GM19238 (cell line): ENCODE results near the gene STXBP5L.
"Not testable (repeated sequence)": the region's sequence is repeated elsewhere in the genome, so short reads cannot be mapped to it uniquely, and the experiment has no call there.

Experiments used
- DNase-seq: peaks from one replicate; pipeline ENCODE4 v3.0.0; 2011; ENCODE audit warnings: low spot score; ENCODE audit not compliant: insufficient read length

Gene STXBP5L

DNA sequence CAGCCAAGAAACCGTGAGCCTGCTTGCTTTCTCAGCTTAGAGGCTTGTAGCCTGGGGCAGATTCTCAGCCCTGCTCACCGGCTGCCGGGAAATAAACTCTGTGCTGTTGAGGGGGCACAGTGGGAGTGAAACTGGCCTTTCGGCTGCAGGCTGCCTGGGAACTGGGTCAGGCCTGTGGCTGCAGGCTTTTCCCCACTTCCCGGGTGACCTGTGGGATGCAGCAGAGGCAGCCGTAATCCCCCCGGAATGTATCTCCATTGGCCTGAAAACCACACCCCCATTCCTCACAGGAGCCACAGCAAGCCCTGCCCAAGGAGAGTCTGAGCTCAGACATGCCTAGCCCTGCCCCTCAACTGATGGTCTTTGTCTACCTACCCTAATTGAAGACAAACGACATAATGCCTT, 110.9 kb downstream of the STXBP5L start:
- DNase-seq = no peak

DNA sequence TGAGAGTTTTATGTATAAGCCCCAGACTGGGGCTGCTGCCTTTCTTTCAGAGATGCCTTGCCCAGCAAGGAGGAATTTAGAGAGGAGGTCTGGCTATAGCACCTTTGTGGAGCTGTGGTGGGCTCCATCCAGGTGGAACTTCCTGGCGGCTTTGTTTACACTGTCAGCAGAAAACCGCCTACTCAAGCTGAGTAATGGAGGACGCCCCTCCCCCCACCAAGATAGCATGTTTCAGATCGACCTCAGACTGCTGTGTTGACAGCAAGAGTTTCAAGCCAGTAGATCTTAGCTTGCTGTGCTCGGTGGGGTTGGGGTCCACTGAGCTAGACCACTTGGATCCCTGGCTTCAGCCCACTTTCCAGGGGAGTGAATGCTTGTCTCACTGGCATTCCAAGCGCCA, 155.6 kb downstream of the STXBP5L start:
- DNase-seq = no peak

DNA sequence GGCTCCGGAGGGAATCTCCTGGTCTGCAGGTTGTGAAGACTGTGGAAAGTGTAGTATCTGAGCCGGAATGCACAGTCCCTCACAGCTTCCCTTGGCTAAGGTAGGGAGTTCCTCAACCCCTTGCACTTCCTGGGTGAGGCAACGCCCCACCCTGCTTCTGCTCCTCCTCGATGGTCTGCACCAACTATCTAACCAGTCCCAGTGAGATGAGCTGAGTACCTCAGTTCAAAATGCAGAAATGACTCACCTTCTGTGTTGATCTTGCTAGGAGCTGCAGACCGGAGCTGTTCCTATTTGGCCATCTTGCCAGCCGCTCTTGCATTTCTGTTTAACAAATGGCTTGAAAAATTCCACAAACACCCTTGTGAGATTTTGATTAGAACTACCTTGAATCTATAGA, 156.1 kb downstream of the STXBP5L start:
- no peak for DNase-seq

DNA sequence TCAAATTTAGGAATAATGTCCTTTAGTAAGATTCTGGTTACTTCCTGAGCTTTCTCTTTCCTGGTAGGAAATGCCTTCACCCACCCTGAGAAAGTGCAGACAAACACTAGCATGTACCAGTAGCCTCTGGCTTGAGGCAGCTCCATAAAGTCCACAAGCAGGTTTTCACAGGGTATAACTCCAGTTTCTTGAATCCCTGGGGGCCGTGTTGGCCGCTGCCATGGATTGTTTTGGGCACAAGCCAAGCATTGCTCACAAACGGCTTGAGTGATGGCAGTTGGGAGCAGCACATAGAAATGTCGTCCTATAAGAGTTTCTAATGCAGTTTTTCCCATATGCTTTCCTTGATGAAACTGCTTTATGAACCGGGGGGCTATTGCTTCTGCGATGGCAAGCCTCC, 164.1 kb downstream of the STXBP5L start:
- DNase-seq = no peak

DNA sequence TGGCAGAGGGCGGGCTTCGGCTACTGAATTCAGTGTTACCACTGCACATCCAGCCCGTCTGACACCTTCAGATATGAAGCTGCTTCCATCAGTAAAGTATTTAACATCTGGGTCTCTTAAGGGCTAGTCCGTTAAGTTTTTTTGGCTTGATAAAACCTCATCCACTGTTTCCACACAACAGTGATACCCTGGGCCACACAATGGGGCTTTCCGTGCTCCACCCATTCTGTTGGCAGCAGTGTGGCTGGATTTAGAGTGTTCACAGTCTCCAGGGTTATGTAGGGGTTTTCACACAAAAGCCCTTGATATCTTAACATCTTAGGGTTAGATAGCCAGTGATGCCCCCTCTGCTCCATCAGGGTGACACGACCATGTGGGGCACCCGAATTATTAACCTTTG, 165.0 kb downstream of the STXBP5L start:
- DNase-seq = no peak

DNA sequence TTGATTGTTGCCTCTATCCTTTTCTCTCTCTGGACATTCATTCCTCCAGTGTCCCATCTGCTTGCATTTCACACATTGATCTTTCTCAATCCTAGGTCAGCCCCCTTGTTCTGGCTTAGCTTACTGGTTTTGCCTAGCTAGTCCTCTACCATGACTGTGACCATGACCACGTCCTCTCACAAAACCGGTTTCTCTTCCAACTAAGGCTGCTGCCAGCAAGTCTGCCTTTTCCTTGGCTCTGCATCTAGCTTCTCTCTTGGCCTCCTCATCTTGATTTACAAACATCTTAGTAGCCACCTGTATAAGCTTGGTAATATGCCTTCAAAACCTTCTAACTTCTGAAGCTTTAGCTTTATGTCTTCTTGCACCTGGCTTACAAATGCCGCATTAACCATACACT, 167.2 kb downstream of the STXBP5L start:
- DNase-seq = no peak

DNA sequence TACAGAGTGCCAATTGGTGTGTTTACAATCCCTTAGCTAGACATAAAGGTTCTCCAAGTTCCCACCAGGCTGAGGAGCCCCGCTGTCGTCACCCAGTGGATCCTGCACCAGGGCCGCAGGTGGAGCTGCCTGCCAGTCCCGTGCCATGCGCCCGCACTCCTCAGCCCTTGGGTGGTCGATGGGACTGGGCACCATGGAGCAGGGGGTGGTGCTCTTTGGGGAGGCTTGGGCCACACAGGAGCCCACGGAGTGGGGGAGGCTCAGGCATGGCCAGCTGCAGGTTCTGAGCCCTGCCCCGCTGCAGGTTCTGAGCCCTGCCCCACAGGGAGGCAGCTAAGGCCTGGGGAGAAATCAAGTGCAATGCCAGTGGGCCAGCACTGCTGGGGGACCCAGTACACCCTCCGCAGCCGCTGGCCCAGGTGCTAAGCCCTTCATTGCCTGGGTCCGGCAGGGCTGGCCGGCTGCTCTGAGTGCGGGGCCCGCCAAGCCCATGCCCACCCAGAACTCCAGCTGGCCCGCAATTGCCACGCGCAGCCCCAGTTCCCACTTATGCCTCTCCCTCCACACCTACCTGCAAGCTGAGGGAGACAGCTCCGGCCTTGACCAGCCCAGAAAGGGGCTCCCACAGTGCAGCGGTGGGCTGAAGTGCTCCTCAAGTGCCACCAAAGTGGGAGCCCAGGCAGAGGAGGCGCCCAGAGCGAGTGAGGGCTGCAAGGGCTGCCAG, 170.5 kb downstream of the STXBP5L start:
- DNase-seq = not testable (repeated sequence)

DNA sequence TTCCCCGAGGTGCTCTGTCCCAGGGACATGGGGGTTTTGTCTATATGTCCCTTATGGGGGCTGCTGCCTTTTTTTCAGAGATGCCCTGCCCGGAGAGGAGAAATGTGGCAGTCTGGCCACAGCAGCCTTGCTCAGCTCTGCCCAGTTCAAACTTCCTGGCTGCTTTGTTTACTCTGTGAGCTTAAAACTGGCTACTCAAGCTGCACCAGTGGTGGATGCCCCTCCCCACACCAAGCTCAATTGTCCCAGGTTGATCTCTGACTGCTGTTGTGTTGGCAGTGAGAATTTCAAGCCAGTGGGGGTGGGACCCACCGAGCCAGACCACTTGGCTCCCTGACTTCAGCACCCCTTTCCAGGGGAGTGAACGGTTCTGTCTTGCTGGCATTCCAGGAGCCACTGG, 188.9 kb downstream of the STXBP5L start:
- DNase-seq = no peak

DNA sequence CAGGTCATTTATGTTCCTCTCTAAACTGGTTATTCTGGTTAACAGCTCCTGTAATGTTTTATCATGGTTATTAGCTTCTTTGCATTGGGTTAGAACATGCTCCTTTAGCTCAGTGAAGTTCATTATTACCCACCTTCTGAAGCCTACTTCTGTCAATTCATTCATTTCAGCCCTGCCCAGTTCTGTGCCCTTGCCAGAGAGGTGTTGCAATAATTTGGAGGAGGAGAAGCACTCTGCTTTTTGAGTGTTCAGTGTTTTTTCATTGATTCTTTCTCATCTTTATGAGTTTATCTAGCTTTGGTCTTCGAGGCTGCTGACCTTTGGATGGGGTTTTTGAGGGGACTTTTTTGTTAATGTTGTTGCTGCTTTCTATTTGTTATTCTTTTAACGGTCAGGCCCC, 203.1 kb downstream of the STXBP5L start:
- DNase-seq = not testable (repeated sequence)

DNA sequence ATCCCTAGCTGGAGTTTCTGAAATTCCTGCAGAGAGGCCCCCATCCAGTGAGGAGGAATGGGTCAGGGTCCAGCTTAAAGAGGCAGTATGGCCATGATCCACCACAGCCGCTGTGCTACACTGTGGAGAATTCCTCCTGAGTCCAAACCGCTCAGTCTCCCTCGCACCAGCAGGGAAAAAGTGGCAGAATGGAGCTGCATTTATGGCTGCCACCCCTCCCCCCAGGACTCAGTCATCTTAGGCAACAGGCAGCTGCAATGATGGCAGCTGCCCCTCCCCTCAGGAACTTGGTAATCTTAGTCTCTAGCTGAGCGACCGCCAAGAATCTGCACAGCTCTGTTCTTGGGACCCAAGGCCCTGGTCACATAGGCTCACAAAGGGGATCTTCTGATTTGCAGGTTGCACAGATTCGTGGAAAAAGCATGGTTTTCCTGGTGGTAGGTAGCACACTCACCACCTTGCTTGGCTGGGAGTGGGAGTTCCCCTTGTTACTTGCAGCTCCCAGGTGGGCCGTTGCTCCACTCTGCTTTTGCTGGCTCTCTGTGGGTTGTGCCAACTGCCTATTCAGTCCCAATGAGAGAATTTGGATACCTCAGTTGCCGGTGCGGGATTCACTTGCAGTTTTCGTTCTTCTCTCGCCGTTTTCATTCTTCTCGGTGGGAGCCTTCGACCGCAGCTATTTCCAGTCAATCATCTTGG, 204.1 kb downstream of the STXBP5L start:
- no peak for DNase-seq

DNA sequence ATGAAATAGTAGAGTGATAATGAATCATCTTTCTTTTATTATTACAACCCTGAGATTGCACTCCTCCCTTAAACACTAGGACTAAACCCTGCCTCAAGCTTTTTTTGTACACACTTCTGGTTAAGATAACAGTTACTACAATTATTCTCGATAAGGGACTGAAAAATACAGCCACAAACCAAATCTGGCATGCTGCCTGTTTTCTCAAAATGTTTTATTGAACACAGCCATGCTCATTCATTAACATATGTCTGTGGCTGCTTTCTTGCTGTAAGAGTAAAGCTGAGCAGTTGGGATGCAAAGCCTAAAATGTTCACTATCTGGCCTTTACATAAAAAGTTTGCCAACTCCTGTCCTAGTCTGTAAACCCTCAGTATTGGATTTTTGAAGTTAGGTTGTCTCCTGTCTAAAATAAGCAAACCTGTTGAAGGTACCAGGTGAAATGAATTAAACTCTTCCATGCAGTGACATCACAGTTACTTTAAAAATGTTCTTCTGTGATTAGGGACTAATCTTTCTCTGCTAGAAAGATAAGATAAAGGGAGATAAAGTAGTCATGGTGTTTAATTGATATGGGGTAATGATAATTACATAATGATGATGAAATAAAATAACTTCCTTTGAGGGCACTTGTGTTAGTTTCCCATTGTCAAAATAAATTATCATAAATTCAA, 218.2 kb downstream of the STXBP5L start:
- no peak for DNase-seq

DNA sequence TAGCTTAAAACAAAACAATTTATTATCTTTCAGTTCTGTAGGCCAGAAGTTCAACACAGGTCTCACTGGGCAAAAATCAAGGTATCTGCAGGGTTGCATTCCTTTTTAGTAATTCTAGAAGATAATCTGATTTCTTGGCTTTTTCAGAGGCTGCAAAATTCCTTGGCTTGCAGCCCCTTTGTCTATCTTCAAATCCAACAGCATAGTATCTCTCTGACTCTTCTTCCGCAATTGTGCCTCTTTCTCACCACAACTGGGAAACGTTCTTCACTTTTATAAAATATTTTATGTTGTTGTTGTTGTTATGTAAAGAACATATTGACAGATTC, 218.7 kb downstream of the STXBP5L start:
- DNase-seq = no peak

DNA sequence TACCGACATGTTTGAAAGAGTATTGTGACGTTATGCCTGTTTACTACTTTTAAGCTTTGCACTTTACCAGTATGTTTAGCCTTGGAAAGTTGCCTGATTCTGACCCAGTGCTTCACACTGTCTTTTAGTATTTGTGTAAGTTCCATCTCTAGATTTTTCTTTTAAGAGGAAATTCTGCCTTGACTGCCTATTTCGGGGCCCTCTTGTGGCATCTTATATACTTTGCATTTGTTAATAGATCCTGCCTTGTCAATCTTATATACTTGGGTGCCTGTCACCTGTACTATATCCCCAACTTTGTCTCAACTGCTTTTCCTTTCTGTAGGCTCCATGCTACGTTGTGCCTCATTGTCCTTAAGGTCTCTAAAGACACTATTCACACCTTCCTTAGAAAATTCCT, 244.6 kb downstream of the STXBP5L start:
- no peak for DNase-seq

DNA sequence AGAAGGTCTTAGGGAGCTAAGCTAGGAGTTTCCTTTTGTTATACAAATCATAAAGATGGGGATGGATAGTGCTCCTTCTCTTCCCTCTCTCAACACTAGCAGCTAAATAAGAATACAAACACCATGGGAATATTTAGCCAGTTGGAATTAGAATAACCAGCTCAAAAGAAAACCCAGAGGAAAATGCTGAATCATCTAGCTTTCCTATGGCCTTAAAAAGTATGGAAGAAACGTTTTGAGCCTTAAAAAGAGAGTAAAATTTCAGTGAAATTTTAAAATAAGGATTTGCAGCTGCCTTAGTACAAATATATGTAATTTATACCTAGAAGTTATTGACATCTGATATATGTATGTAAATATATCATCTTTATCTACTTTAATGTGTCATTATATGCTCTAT, 245.8 kb downstream of the STXBP5L start:
- DNase-seq = no peak

DNA sequence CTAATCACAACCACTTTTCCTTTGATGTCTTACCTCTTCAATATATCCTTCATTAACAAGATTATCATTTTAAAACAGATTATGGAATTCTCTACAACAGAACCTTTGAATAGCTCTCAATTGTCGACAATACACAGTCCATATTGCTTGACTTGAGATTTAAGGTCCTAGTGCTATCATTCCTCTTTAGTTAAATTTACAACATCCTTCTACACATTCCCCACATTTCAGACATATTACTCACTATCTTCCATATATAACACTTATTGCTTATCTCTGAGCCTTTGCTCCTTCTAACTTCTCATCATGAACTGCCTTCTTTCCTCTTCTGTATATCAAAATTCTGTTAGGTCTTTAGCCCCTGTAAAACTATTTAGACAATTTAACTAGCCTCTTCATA, 247.0 kb downstream of the STXBP5L start:
- DNase-seq = no peak

DNA sequence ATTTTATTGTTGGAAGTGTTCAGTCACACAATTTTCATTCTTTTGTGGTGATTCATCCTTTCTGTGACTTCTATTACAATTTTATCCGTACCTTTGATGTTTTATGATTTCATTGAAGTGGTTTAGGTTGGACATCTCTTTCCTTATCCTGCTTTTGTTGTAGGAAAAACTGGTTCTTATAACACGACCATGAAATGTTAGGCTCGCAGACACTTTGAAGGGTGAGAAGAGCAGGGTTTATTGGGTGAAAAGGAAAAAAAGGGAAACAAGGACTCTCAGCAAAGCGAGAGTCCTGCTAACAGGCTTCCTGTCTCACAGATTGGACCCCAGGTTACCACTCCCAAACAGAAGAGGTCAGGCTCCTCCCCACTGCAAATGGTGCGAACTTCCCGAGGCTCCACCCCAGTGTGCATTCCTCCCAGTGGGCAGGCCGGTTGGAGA, 257.4 kb downstream of the STXBP5L start:
- no peak for DNase-seq

DNA sequence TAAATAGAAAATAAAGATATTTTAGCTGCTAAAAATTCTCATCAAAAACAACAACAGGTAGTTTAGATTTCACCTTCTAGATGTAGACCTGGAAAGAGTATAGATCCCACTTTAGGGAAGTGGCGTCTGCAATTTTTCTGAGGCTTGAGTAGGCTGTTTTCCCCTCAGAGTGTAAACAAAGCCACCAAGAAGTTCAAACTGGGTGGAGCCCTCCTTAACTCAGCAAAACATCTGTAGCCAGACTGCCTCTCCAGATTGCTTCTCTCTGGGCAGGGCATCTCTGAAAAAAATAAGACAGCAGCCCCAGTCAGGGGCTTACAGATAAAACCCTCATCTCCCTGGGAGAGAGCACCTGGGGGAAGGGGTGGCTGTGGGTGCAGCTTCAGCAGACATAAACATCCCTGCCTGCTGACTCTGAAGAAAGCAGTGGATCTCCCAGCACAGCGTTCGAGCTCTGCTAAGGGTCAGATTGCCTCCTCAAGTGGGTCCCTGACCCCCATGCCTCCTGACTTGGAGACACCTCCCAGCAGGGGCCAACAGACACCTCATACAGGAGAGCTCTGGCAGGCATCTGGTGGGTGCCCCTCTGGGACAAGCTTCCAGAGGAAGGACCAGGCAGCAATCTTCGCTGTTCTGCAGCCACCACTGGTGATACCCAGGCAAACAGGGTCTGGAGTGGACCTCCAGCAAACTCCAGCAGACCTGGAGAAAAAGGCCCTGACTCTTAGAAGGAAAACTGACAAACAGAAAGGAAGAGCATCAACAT, 259.6 kb downstream of the STXBP5L start:
- no peak for DNase-seq

DNA sequence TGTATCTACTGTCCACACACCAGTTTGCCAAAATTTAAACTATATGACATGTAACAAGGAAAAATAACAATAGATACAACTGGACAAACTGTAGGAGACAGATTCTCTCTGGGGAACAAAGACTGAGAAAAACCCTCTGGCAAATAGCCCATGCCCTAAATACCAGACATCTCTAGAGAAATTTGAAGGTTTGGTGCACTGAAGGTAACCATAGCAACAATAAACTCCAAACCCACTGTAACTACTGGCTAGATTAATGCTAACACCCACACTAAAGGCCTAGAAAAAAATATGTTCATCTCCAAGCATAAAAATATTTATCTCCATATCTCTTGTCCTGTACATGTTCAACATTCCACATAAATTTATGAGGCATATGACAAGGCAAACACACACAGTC, 267.1 kb downstream of the STXBP5L start:
- no peak for DNase-seq

DNA sequence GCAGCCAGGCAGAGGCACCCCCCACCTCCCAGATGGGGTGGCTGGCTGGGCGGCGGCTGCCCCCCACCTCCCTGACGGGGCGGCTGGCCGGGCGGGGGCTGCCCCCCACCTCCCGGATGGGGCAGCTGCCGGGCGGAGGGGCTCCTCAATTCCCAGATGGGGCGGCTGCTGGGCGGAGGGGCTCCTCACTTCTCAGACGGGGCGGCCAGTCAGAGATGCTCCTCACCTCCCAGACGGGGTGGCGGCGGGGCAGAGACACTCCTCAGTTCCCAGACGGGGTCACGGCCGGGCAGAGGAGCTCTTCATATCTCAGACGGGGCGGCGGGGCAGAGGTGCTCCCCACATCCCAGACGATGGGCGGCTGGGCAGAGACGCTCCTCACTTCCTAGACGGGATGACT, 282.6 kb downstream of the STXBP5L start:
- DNase-seq = not testable (repeated sequence)

DNA sequence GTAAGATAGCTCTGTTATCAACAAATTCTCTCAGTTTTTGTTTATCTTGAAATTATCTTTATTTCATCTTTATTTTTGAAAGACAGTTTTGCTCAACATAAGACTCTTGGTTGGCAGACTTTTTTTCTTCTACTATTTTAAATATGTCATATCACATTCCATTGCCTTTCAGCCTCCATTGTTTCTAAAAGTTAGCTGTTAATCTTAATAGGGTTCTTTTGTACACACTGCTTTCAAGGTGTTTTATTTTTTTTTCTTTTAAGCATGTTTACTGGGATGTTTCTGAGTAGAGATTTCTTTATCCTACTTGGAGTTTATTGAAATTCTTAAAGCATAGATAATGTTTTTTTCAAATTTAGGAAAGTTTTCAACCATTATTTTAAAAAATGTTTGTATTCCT, 294.6 kb downstream of the STXBP5L start:
- DNase-seq = no peak

DNA sequence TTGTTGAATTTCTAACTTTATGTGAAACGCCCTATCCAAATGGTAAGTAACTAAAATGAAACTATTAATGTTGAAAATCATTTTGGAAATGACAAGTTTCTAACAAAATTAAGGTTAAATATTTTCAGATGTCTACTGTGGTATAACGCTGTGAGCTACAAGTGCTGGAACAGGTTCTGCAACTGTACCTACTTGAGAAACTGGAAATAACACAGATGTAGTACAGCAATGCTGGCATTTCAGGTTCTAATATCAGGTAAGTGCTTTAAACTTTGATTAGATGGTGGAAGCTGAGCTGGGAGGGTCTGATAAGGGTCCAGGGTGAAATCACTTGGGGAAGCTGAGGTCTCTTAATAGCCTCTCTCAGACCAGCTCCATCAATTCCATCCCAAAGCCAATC, 315.1 kb downstream of the STXBP5L start:
- no peak for DNase-seq

DNA sequence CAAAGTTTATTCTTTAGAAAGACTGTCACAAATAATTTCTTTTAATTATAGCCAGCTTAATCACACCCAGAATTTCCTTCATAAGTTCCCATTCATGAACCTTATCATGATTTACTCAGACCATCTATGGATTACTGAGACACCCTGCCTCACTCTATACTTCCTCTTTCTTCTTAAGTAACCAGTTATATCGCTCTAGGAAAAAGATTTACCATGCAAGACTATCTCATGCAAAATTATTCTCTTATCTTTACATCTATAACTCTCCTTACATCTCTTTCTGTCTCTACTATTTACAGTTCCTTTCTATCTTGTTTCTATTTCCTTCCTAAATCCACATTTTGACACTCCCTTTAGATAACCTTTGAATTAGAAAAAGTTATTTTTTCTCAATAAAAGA, 321.0 kb downstream of the STXBP5L start:
- no peak for DNase-seq
